Left ventricle myocardium inferior (tissue), 1 donor: Measurements from ENCODE around the gene SHOC1. TPM values are rescaled to one million over a fixed set of nuclear protein-coding genes. Genes with fewer than 3 reads are reported as not detected.

ENCODE experiments used
- DNase-seq: peaks from one replicate; pipeline ENCODE4 v3.0.0-alpha.2; 2020
- H3K27ac ChIP-seq: fragments of 200-600 bp; replicated peaks from 2 replicates; pipeline ENCODE4 v1.8.0; 2021
- H3K27me3 ChIP-seq: fragments of 200-600 bp; 2 replicates; pipeline ENCODE4 v1.8.0; 2021; ENCODE audit warnings: low read depth
- H3K36me3 ChIP-seq: fragments of 200-600 bp; 2 replicates; pipeline ENCODE4 v1.8.0; 2021
- H3K4me1 ChIP-seq: fragments of 200-600 bp; 2 replicates; pipeline ENCODE4 v1.8.0; 2021
- H3K4me3 ChIP-seq: fragments of 200-600 bp; 2 replicates; pipeline ENCODE4 v1.8.0; 2021; ENCODE audit warnings: mild to moderate bottlenecking, moderate library complexity
- H3K9me3 ChIP-seq: fragments of 200-600 bp; replicated peaks from 2 replicates; pipeline ENCODE4 v1.8.0; 2021
- intact Hi-C: fragments of 100-400 bp; cut with micrococcal nuclease; formaldehyde crosslinking; loops from one replicate; pipeline ENCODE4 v1.11.0; 2022
- total RNA-seq: library from RNA; stranded (reverse); fragmentation: NEBNext Ultra II Directional; extraction: Animal tissue kit (Norgen Biotek cat#: 25700); gene quantifications from one replicate; pipeline ENCODE4 v1.2.1, GENCODE V29; 2021
- TF ChIP-seq, protein P1 (sequence below): fragments of 200-600 bp; IDR thresholded peaks from 2 replicates; pipeline ENCODE4 v1.8.0; 2021; ENCODE audit warnings: antibody characterized with exemption, mild to moderate bottlenecking, borderline replicate concordance
- donor health status: DM: no; HTN: yes; CAD: no; lungs with severe emphysema.

Gene SHOC1
- total RNA-seq, 1 donor from 2014 or later = not detected

DNA sequence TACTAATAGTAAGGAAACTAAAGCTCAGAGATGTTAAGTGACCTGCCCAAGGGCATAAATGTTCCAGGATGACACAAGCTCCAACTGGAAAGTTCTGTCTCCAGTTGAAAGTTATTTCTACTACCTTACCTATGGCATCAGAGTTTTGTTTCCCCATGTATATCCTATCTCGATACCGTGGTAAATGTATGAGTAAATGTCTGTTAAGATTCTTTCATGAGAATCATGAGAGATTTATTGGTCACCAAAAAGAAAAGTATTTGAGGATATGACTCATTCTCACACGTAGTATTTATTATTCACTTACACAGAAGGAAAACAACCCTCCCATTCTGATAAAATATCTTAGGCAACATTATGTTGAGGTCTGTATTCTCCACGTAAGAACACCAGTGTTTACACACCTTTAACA, 11.1 kb upstream of the SHOC1 start:
- Histone ChIP-seq H3K27ac (no peak overlapping the region), H3K27me3 (no peaks in the 10 kb centered on the region), H3K36me3 (no peaks in the 10 kb centered on the region), H3K4me1 (no peaks in the 10 kb centered on the region), H3K4me3 (no peak overlapping the region), H3K9me3 (no peaks in the 10 kb centered on the region)
- no peak for DNase-seq
- intact Hi-C loops = no loop called here
- TF ChIP-seq, protein P1, sequence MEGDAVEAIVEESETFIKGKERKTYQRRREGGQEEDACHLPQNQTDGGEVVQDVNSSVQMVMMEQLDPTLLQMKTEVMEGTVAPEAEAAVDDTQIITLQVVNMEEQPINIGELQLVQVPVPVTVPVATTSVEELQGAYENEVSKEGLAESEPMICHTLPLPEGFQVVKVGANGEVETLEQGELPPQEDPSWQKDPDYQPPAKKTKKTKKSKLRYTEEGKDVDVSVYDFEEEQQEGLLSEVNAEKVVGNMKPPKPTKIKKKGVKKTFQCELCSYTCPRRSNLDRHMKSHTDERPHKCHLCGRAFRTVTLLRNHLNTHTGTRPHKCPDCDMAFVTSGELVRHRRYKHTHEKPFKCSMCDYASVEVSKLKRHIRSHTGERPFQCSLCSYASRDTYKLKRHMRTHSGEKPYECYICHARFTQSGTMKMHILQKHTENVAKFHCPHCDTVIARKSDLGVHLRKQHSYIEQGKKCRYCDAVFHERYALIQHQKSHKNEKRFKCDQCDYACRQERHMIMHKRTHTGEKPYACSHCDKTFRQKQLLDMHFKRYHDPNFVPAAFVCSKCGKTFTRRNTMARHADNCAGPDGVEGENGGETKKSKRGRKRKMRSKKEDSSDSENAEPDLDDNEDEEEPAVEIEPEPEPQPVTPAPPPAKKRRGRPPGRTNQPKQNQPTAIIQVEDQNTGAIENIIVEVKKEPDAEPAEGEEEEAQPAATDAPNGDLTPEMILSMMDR = no peak

DNA sequence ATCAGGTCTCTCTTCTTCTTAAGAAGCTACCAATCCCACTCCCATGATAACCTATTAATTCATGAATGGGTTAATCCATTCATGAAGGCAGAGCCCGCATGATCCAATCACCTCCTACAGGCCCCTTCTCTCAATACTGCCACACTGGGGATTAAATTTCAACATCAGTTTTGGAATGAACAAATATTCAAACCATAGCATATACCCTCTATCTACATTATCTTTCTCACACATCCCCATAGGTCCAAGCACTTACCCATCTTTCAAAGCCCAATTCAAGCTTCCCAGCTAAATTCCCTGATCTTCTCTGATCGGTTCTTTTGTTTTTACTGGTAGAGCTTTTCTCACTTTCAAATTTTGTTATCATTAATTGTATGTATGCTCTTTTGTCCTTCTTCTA, 10.5 kb upstream of the SHOC1 start:
- H3K27me3 ChIP-seq = no peaks in the 10 kb centered on the region
- H3K4me3 ChIP-seq = no peak overlapping the region
- no peaks in the 10 kb centered on the region for H3K36me3 ChIP-seq
- TF ChIP-seq, protein P1 = no peak
- no peak overlapping the region for H3K27ac ChIP-seq
- intact Hi-C loops = no loop called here
- no peaks in the 10 kb centered on the region for H3K4me1 ChIP-seq
- DNase-seq = no peak
- no peaks in the 10 kb centered on the region for H3K9me3 ChIP-seq

DNA sequence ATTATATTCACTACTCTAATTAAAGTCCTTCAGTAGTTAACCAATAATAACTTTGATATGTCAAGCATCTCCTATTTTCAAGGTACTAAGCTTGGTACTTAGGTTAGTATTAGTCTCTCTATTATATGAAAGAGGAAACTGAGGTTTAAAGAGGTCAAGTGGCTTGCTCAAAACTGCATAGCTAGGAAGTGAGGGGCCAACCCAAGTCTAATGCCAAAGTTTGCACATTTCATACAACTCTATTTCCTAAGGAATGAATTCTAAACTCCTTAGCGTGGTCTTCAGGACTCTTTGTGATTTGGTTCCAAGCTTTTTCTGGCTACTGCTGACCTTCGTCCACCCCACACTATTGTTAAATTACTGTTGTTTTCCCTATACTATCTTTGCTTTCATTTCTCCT, 9.9 kb upstream of the SHOC1 start:
- Histone ChIP-seq H3K27ac (no peak overlapping the region), H3K36me3 (no peaks in the 10 kb centered on the region), H3K9me3 (no peaks in the 10 kb centered on the region), H3K4me3 (no peak overlapping the region), H3K4me1 (no peaks in the 10 kb centered on the region), H3K27me3 (no peaks in the 10 kb centered on the region)
- no peak for DNase-seq
- TF ChIP-seq, protein P1 = no peak
- intact Hi-C loops = no loop called here

DNA sequence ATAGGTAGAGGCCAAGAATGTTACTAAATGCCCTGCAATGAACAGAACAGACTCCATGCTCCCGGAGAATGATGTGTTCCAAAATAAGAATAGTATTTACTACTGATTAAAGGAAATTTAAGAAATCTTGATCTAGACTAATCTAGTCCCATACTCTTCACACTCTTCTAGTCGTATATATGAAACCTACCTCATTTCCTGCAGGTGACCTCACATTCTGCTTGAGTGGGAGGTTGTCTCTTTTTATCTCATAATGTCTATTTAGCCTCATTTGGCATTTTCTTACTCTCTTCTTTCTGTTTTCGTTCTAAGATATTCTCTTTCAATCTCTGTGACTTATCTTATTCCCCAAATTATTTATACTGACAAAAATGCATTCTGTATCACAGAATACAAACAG, 9.2 kb upstream of the SHOC1 start:
- Histone ChIP-seq H3K9me3 (no peaks in the 10 kb centered on the region), H3K27ac (no peak overlapping the region), H3K36me3 (no peaks in the 10 kb centered on the region), H3K4me1 (no peaks in the 10 kb centered on the region), H3K4me3 (no peak overlapping the region), H3K27me3 (no peaks in the 10 kb centered on the region)
- intact Hi-C loops = no loop called here
- no peak for DNase-seq
- TF ChIP-seq, protein P1 = no peak

DNA sequence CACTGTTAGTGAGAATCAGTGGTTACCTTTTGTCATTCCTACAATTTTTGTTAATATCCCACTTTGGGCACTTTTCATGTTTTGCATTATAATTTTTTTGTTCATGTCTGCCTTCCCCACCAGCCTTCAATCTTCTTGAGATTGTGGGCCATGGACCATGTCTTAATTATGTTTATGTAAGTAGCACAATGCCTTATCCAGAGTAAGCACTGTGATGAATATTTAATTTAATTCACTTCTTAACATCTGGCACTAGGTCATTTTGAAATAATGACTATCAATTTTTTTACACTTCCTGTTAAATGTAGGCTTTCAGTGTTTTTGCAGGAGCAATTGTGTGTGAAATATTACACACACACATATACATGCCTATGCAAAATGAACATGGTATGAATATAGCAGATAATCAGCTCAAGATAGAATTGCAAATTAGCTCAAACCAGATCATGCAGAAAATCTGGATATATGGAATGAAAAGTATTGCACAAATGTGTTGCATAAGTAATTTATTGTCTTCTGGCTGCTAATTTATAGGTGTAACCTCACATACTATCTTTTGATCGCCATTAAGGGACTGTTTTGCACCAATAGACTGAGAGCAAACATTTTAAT, 5.3 kb upstream of the SHOC1 start:
- H3K27me3 ChIP-seq = no peaks in the 10 kb centered on the region
- TF ChIP-seq, protein P1 = no peak
- H3K9me3 ChIP-seq = no peaks in the 10 kb centered on the region
- H3K4me3 ChIP-seq = no peak overlapping the region
- H3K4me1 ChIP-seq = no peaks in the 10 kb centered on the region
- no peak for DNase-seq
- no peak overlapping the region for H3K27ac ChIP-seq
- H3K36me3 ChIP-seq = peaks cover under 1% of the 10 kb centered on the region
- intact Hi-C loops = no loop called here
